Measurements from ENCODE around the gene NPPA.

NPPA gene

DNA sequence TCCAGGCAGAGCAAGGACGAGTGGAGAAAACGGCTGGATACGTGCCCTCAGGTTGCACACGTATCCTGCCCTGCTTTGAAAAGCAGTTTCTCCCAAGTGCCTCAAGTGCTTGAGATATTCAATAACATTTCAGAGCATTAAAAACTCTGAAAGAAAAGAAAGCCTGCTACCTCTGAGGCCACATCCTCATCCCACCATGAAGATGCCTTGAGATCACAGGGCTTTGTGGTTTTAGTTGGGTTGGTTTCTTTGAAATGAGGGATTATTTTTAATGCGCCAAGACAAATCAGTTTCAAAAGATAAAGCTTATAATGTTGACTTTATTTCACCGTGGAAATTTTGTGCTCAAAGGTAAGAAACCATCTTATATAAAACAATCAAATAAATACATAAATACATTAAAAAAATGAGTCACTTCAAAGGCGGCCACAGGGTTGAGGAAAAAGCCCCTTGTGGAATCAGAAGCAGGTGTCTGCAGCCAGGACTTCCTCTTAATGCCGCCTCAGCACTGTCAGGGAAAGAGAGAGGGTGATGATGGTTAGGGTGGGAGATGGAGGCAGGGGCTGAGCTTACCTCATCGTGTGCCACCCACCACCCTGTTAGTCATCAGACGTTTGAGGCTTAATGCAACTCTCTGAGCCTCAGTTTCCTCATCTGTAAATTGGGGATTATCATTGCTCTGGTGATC lies 9.7 kb upstream of the NPPA start:
- H3K4me1 ChIP-seq (ENCODE audit: insufficient read depth, low read length) = no peaks in the 10 kb centered on the region
- H3K27ac ChIP-seq (ENCODE audit: low read depth, low read length) = no peak overlapping the region
- no peaks in the 10 kb centered on the region for H3K9me3 ChIP-seq (ENCODE audit: low read length)
- no peak overlapping the region for H3K9ac ChIP-seq (ENCODE audit: low read length)
- H3K27me3 ChIP-seq (ENCODE audit: control insufficient read depth in 1 of 2, insufficient read depth in 2 of 2, low read length in 2 of 2) = peaks cover 12 to 30% of the 10 kb centered on the region in 2 donors
- H3K4me3 ChIP-seq (ENCODE audit: low read depth in 1 of 2, low read length in 2 of 2) = no peak overlapping the region
- H3K36me3 ChIP-seq (ENCODE audit: insufficient read depth, low read length) = no peaks in the 10 kb centered on the region

DNA sequence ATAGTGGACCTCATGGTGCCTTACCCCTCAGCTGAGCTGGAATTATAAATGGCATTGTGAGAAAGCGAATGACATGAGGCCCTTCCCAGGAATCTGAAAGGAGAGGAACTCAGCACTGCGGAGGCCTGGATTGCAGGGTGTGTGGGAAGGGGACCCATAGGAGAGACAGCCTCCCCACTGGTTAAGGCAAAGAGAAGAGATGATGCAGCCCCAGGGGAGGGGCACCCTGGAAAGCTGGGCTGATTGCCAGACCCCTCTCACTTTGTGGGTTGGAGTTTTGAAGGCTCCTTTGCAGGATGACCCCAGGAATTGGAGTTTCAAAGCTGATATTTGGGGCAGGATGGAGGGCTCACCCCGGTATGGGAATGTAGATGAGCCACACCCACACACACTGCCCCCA lies 9.1 kb upstream of the NPPA start:
- no peaks in the 10 kb centered on the region for H3K36me3 ChIP-seq (ENCODE audit: insufficient read depth, low read length)
- peaks cover 12 to 30% of the 10 kb centered on the region in 2 donors for H3K27me3 ChIP-seq (ENCODE audit: control insufficient read depth in 1 of 2, insufficient read depth in 2 of 2, low read length in 2 of 2)
- H3K4me1 ChIP-seq (ENCODE audit: insufficient read depth, low read length) = no peaks in the 10 kb centered on the region
- no peaks in the 10 kb centered on the region for H3K9me3 ChIP-seq (ENCODE audit: low read length)
- no peak overlapping the region for H3K9ac ChIP-seq (ENCODE audit: low read length)
- no peak overlapping the region for H3K4me3 ChIP-seq (ENCODE audit: low read depth in 1 of 2, low read length in 2 of 2)
- no peak overlapping the region for H3K27ac ChIP-seq (ENCODE audit: low read depth, low read length)

DNA sequence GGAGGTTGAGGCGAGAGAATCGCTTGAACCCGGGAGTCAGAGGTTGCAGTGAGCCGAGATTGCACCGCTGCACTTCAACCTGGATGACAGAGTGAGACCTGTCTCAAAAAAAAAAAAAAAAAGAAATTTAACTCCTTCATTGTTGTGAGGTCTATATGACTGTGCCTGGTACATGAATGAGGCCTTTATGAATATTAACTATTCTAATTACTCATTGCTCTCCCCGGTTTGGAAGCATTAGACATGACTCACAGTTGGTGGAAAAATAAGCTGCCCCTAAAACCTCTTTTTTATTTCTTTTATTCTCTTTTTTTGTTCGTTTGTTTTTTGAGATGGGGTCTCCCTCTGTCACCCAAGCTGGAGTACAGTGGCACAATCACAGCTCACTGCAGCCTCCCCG lies 7.8 kb upstream of the NPPA start:
- Histone ChIP-seq H3K4me1 (ENCODE audit: insufficient read depth, low read length) (no peaks in the 10 kb centered on the region), H3K27me3 (ENCODE audit: control insufficient read depth in 1 of 2, insufficient read depth in 2 of 2, low read length in 2 of 2) (peaks cover 12 to 30% of the 10 kb centered on the region in 2 donors), H3K27ac (ENCODE audit: low read depth, low read length) (no peak overlapping the region), H3K9me3 (ENCODE audit: low read length) (no peaks in the 10 kb centered on the region), H3K4me3 (ENCODE audit: low read depth in 1 of 2, low read length in 2 of 2) (no peak overlapping the region), H3K36me3 (ENCODE audit: insufficient read depth, low read length) (no peaks in the 10 kb centered on the region), H3K9ac (ENCODE audit: low read length) (no peak overlapping the region)

- H3K27me3 ChIP-seq (ENCODE audit: control insufficient read depth in 1 of 2, insufficient read depth in 2 of 2, low read length in 2 of 2) = peaks cover 7 to 22% of the 10 kb centered on the region in 2 donors
These were observed 6.9 kb upstream of the NPPA start for GRCh38 chr1:11854519-11854918.

GRCh38 chr1:11851180-11851579 lies 3.6 kb upstream of the NPPA start:
- no peaks in the 10 kb centered on the region for H3K9me3 ChIP-seq (ENCODE audit: low read length)
- no peaks in the 10 kb centered on the region for H3K36me3 ChIP-seq (ENCODE audit: insufficient read depth, low read length)
- no peaks in the 10 kb centered on the region for H3K4me1 ChIP-seq (ENCODE audit: insufficient read depth, low read length)
- no peak overlapping the region for H3K9ac ChIP-seq (ENCODE audit: low read length)
- no peaks in the 10 kb centered on the region for H3K27me3 ChIP-seq (ENCODE audit: control insufficient read depth in 1 of 2, insufficient read depth in 2 of 2, low read length in 2 of 2)
- H3K27ac ChIP-seq (ENCODE audit: low read depth, low read length) = no peak overlapping the region
- no peak overlapping the region for H3K4me3 ChIP-seq (ENCODE audit: low read depth in 1 of 2, low read length in 2 of 2)

More at GRCh38 chr1:11854519-11854918, 6.9 kb upstream of the NPPA start:
- H3K36me3 ChIP-seq (ENCODE audit: insufficient read depth, low read length) = no peaks in the 10 kb centered on the region
- no peak overlapping the region for H3K27ac ChIP-seq (ENCODE audit: low read depth, low read length)
- no peaks in the 10 kb centered on the region for H3K9me3 ChIP-seq (ENCODE audit: low read length)
- H3K9ac ChIP-seq (ENCODE audit: low read length) = no peak overlapping the region
- H3K4me3 ChIP-seq (ENCODE audit: low read depth in 1 of 2, low read length in 2 of 2) = no peak overlapping the region
- no peaks in the 10 kb centered on the region for H3K4me1 ChIP-seq (ENCODE audit: insufficient read depth, low read length)

DNA sequence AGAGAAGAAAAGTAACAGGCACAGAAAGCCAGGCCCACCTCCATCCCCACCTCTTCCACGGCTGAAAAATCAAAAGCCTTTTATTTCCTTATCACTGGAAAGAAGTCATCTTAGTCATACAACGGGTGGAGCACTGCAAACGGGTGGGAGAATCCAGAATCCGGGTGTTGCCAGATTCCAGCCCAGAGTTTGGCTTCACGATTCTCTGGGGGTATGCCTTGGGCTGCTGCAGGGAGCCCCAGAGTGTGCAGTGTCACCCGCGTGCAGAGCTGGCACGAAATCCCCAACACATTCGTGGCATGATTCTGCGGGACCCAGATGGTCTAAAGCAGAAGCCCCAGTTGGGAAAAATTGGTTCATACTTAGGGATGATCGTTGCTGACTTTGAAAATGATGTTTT lies 2.6 kb upstream of the NPPA start:
- Histone ChIP-seq H3K4me3 (ENCODE audit: low read depth in 1 of 2, low read length in 2 of 2) (no peak overlapping the region), H3K9ac (ENCODE audit: low read length) (no peak overlapping the region), H3K9me3 (ENCODE audit: low read length) (no peaks in the 10 kb centered on the region), H3K36me3 (ENCODE audit: insufficient read depth, low read length) (peaks cover 4% of the 10 kb centered on the region), H3K4me1 (ENCODE audit: insufficient read depth, low read length) (no peaks in the 10 kb centered on the region), H3K27me3 (ENCODE audit: control insufficient read depth in 1 of 2, insufficient read depth in 2 of 2, low read length in 2 of 2) (no peaks in the 10 kb centered on the region), H3K27ac (ENCODE audit: low read depth, low read length) (no peak overlapping the region)

DNA sequence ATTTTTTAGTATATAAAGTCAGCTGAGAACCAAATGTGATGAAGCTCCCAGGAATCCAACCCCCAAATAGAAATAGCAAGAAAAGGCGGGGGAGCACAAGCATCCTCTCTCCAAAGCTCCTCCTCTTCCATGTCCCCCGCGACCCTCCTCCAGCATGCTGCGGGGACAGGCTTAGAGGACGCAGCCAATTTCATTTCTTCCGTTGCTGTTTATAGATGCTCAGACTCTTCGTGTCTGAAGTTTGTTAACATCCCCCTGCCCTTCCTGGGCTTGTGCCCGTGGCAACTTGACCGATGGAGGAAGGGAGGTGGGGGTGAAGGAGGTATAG lies 754 bp upstream of the NPPA start:
- Histone ChIP-seq H3K27me3 (ENCODE audit: control insufficient read depth in 1 of 2, insufficient read depth in 2 of 2, low read length in 2 of 2) (no peaks in the 10 kb centered on the region), H3K36me3 (ENCODE audit: insufficient read depth, low read length) (peaks cover 18% of the 10 kb centered on the region), H3K9me3 (ENCODE audit: low read length) (no peaks in the 10 kb centered on the region), H3K9ac (ENCODE audit: low read length) (no peak overlapping the region), H3K4me3 (ENCODE audit: low read depth in 1 of 2, low read length in 2 of 2) (no peak overlapping the region), H3K4me1 (ENCODE audit: insufficient read depth, low read length) (no peaks in the 10 kb centered on the region), H3K27ac (ENCODE audit: low read depth, low read length) (no peak overlapping the region)

DNA sequence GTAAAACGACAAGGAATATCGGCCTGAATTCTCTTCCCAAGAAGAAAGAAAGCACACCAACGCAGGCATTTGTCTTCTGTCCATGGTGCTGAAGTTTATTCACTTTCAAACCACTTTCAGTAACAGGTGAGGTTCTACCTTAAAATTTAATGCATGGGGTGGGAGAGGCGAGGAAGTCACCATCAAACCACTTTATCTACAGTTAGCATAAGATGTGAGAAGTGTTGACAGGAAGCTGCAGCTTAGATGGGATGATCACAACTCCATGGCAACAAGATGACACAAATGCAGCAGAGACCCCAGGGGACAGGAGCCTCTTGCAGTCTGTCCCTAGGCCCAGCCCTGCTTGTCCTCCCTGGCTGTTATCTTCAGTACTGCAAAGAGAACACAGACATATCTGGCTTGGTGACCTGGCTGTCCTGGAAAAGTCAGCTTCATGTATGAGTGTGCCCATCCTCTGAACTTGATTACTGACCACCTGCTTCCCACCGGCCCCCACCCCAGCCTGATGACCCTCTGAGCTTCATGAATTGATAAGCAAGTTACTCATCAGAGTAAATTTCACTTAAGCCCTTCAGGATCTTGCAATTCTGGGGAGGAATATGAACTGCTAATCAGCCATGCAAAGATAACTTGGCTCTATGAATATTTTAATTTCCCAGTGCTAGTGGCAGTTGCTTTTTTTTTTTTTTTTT lies 1.8 kb downstream of the NPPA start:
- Histone ChIP-seq H3K9me3 (ENCODE audit: low read length) (no peaks in the 10 kb centered on the region), H3K4me3 (ENCODE audit: low read depth in 1 of 2, low read length in 2 of 2) (no peak overlapping the region), H3K27ac (ENCODE audit: low read depth, low read length) (no peak overlapping the region), H3K36me3 (ENCODE audit: insufficient read depth, low read length) (peaks cover 36% of the 10 kb centered on the region), H3K9ac (ENCODE audit: low read length) (no peak overlapping the region), H3K4me1 (ENCODE audit: insufficient read depth, low read length) (no peaks in the 10 kb centered on the region), H3K27me3 (ENCODE audit: control insufficient read depth in 1 of 2, insufficient read depth in 2 of 2, low read length in 2 of 2) (no peaks in the 10 kb centered on the region)

DNA sequence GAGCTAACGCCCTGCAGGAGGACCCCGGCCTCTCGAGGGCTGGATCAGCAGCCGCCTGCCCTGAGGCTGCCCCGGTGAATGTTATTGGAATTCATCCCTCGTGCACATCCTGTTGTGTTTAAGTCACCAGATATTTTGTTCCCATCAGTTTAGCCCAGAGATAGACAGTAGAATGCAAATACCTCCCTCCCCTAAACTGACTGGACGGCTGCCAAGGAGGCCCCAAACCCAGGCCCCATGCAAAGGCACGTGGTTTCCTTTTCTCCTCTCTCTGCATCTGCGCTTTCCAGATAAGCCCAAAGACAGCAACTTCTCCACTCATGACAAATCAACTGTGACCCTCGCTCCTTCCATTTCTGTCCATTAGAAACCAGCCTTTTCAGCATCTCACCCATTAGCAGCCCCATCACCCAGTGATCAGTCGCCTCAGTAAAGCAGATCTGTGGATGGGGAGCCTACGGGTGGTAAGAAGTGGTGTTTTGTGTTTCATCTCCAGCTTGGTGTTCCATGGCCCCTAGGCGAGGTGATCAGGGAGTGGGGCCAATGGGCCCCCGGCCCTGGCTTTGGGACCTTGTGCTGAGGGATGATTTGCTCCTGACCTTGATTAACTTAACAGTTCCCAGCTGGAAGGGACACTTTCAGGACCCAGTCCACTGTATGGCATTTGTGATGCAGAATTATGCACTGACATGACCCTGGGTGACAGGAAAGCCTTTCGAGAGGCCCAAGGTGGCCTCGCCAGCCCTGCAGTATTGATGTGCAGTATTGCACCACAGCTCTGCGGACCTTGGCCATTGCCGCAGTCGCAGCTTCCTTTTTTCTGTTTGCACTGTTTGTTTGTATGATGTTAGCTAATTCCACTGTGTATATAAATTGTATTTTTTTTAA lies 5.2 kb downstream of the NPPA start:
- Histone ChIP-seq H3K9ac (ENCODE audit: low read length) (no peak overlapping the region), H3K36me3 (ENCODE audit: insufficient read depth, low read length) (peaks cover 70% of the 10 kb centered on the region), H3K27me3 (ENCODE audit: control insufficient read depth in 1 of 2, insufficient read depth in 2 of 2, low read length in 2 of 2) (no peaks in the 10 kb centered on the region), H3K4me1 (ENCODE audit: insufficient read depth, low read length) (no peaks in the 10 kb centered on the region), H3K9me3 (ENCODE audit: low read length) (no peaks in the 10 kb centered on the region), H3K27ac (ENCODE audit: low read depth, low read length) (no peak overlapping the region), H3K4me3 (ENCODE audit: low read depth in 1 of 2, low read length in 2 of 2) (no peak overlapping the region)

DNA sequence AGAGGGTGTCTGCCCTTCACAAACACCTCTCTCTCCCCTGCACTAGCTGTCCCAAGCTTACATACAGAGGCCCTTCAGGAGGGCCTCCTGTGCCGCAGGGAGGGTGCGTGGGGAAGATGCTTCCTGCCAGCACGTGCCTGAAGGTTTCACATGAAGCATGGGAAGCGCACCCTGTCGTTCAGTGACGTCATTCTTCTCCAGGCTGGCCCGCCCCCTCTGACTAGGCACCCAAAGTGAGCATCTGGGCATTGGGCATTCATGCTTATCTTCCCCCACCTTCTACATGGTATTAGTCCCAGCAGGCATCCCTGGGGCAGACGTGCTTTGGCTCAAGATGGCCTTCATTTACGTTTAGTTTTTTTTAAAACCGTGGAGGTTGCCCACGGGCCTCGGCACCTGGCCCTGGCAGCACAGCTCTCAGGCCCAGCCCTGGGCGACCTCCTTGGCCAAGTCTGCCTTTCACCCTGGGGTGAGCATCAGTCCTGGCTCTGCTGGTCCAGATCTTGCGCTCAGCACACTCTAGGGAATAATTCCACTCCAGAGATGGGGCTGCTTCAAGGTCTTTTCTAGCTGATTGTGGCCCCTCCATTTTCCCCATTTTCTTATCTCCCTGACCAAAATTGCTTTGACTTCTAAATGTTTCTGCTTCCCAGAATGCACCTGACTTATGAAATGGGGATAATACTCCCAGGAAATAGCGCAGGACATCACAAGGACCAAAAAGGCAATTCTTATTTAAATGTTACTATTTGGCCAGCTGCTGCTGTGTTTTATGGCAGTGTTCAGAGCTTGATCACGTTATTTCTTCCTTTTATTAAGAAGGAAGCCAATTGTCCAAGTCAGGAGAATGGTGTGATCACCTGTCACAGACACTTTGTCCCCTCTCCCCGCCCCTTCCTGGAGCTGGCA lies 6.1 kb downstream of the NPPA start:
- Histone ChIP-seq H3K4me3 (ENCODE audit: low read depth in 1 of 2, low read length in 2 of 2) (no peak overlapping the region), H3K27me3 (ENCODE audit: control insufficient read depth in 1 of 2, insufficient read depth in 2 of 2, low read length in 2 of 2) (no peaks in the 10 kb centered on the region), H3K36me3 (ENCODE audit: insufficient read depth, low read length) (peaks cover 79% of the 10 kb centered on the region), H3K4me1 (ENCODE audit: insufficient read depth, low read length) (no peaks in the 10 kb centered on the region), H3K9me3 (ENCODE audit: low read length) (no peaks in the 10 kb centered on the region), H3K9ac (ENCODE audit: low read length) (no peak overlapping the region), H3K27ac (ENCODE audit: low read depth, low read length) (no peak overlapping the region)
